Measurements from ENCODE around the gene CACNA2D3.

CACNA2D3 gene

DNA sequence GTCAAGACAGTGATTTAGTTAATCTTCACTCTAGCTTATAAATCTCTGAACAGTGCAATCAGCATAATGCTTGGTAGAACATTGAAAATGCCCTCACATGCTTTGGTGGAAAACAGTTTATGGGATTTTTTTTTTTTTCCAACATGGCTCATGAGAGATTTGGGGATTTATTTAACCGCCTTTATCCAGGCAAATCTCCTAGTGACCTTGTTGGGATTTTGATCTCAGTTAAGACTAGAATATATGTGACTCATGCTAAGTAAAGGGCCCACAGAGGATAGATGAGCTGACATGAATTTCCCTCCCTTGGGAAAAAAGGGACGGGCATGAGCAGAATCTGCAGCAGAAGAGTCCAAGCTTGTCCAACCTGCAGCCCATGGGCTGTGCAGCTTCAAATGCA, 786.8 kb downstream of the CACNA2D3 start:
- TF ChIP-seq, protein P1, sequence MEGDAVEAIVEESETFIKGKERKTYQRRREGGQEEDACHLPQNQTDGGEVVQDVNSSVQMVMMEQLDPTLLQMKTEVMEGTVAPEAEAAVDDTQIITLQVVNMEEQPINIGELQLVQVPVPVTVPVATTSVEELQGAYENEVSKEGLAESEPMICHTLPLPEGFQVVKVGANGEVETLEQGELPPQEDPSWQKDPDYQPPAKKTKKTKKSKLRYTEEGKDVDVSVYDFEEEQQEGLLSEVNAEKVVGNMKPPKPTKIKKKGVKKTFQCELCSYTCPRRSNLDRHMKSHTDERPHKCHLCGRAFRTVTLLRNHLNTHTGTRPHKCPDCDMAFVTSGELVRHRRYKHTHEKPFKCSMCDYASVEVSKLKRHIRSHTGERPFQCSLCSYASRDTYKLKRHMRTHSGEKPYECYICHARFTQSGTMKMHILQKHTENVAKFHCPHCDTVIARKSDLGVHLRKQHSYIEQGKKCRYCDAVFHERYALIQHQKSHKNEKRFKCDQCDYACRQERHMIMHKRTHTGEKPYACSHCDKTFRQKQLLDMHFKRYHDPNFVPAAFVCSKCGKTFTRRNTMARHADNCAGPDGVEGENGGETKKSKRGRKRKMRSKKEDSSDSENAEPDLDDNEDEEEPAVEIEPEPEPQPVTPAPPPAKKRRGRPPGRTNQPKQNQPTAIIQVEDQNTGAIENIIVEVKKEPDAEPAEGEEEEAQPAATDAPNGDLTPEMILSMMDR (IDR thresholded peaks at IDR 0.05) = no peak

DNA sequence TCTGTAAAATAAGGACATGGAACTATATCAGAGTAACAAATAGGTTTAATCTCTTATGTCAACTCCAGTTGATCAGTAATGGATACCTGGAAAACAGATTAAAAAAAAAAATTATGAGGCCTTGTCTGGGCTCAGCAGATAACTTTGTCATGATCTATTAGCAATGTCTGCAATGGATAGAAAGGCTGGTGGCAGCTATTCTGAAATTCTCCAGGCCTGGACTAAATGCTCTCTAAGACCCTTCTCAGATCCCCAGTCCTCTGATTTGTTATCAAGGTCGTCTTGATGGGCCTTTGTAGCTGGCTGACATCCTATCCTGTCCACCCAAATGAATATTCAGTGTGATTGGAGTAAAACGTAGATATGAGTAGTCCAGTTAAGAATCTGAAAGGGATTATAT, 791.8 kb downstream of the CACNA2D3 start:
- TF ChIP-seq, protein P1 (IDR thresholded peaks at IDR 0.05) = no peak

DNA sequence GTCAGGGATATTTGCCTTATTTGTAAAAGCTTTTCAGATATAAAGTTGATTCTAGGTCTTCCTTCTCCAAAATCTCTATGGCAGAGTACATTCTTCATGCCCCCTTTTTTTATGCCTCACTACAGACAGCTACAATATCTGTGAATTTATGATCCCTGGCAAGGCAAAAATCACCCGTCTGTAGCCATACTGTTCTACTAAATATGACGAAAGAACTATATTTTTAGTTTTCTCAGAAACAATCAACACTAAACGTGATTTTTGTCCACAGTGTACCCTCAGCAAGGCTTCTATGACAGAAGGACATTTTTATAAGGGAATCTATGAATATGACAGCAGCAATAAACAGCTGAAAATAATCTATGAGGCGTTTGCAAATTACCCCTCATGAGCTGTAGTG, 792.8 kb downstream of the CACNA2D3 start:
- TF ChIP-seq, protein P1 (IDR thresholded peaks at IDR 0.05) = no peak

DNA sequence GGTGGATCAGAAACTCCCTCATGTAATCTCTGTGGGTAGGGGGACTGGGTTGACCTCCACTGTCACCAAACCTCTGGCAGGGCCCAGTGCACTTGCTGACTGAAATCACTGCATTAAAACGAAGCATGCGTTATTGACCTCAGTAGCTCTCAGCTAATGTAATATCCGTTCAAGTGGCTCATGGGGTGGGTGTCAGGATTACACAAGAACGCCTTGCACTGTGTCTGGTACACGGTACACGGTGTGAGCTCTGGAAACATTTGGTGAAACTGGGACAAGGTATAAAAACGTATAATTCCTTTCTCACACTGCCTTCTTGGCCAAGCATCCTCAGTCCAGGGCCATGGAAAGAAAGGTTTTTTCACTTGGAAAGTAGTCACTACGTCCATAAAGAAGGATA, 793.6 kb downstream of the CACNA2D3 start:
- TF ChIP-seq, protein P1 (IDR thresholded peaks at IDR 0.05) = no peak

DNA sequence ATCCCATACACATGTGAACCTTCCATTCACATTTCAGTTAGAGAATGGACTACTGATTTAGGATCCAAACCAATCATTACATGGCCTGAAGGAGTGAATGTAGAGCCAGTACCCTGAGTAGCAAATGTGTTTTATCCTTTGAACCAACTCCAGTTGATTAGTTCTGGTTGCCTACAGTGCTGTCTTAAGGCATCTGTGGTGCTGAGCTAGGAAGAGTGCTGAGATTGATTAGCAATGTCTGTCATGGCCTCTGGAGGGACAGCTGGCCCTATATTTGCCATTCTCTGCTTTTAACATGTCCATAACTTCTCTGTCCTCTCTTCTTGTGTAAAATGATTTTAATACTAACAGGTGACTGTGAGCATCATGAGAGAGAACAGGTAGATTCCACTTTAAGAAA, 794.4 kb downstream of the CACNA2D3 start:
- TF ChIP-seq, protein P1 (IDR thresholded peaks at IDR 0.05) = no peak

DNA sequence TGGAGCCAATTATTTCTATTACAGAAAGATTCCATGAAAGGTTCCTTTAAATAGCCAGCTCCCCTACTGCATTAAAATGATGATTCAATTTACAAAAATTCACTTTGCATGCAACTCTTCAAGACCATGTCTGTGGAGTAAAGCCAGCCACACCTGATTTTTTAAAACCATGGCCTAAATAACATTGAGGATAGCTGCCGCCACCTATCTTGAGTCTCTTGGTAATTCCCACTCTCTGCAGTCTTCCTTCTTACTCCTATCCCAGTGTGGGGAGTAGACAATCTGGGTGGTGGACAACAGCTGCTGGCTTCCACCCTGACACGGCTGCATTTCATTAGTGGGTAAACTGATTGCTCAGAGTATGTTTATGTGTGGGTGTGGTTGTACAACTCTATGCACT, 794.8 kb downstream of the CACNA2D3 start:
- TF ChIP-seq, protein P1 (IDR thresholded peaks at IDR 0.05) = no peak

DNA sequence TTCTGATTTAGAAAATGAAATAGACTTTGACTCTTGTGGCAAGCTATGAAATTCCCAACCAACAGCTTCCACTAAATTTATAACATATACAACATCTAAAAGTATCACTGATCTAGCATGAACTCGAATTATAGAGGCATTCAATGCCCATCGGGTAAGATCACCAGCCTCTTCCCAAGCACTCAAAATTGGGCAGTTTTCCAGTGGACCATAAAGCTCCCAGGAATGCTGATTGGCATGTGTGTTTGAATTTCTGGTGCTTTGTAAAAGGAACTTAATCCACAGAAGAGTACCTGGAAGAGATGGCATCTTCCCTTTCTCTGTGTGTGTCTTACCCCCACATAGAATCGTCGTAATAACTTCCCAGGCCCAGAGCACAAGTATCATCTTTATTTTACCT, 795.5 kb downstream of the CACNA2D3 start:
- TF ChIP-seq, protein P1 (IDR thresholded peaks at IDR 0.05) = no peak

DNA sequence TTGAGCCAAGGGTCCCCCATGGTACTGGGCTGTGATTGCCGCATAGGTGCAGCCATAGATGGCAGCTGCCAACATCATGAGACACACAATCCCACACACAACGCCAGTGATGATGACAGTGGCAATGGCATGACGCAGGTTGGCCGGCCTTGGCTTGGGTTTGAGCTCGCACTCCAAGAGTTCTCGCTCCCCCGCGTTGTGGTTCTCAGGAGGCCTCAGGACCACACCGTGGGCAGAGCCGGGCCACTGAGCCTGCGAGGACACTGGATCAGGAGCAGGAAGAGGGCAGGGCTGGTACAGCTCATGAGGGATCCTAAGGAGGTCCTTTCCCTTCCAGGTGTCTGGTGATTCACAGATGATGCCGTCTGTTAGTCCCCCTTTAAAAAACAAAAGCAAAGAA, 796.2 kb downstream of the CACNA2D3 start:
- TF ChIP-seq, protein P1 (IDR thresholded peaks at IDR 0.05) = no peak

All from LNCAP (cell line).